Loucy (cell line): Measurements from ENCODE around the gene TRPV4.

Source experiments
- EZH2phosphoT487 ChIP-seq: fragments of 200-600 bp; IDR thresholded peaks from 2 replicates; pipeline ENCODE4 v1.6.1; 2018; ENCODE audit warnings: antibody characterized with exemption, mild to moderate bottlenecking, moderate library complexity, borderline replicate concordance
- TF ChIP-seq, protein P1 (sequence below): fragments of 200-600 bp; sonication (generic); conservative IDR thresholded peaks from 2 replicates; pipeline ENCODE4 v1.5.1; 2014; ENCODE audit warnings: mild to moderate bottlenecking, antibody characterized with exemption, low read length

DNA sequence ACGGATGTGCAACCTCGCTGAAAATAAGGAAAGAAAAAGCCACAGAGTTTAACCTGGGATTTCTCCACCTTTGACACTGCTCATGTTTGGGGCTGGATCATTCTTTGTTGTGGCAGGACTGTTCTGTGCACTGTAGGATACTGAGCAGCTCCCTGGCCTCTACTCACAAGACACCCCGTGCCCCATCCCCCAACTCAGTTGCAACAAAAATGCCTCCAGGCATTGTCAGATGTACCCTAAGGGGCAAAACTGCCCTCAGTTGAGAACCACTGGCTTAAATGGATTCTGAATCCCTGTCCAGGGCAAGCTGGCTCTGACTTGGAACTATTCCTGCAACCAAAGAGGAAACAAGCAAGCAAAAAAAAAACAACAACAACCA is 45.0 kb upstream of the TRPV4 start:
- TF ChIP-seq, protein P1, sequence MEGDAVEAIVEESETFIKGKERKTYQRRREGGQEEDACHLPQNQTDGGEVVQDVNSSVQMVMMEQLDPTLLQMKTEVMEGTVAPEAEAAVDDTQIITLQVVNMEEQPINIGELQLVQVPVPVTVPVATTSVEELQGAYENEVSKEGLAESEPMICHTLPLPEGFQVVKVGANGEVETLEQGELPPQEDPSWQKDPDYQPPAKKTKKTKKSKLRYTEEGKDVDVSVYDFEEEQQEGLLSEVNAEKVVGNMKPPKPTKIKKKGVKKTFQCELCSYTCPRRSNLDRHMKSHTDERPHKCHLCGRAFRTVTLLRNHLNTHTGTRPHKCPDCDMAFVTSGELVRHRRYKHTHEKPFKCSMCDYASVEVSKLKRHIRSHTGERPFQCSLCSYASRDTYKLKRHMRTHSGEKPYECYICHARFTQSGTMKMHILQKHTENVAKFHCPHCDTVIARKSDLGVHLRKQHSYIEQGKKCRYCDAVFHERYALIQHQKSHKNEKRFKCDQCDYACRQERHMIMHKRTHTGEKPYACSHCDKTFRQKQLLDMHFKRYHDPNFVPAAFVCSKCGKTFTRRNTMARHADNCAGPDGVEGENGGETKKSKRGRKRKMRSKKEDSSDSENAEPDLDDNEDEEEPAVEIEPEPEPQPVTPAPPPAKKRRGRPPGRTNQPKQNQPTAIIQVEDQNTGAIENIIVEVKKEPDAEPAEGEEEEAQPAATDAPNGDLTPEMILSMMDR, result no peak
- TF ChIP-seq EZH2phosphoT487, result no peak
